OCI-LY3 (cell line): Measurements from ENCODE around the gene NEDD8.

Experiments used
- H2AFZ ChIP-seq: fragments of 200-600, 300-600 bp; shearing (Covaris generic); 2 replicates; pipeline ENCODE4 v1.6.0; 2014; ENCODE audit warnings: antibody characterized with exemption, low read depth, low read length
- H3K27ac ChIP-seq: fragments of 200-600, 300-600 bp; sonication (generic); 2 replicates; pipeline ENCODE4 v1.5.1; 2014; ENCODE audit warnings: mild to moderate bottlenecking, low read length, moderate library complexity, mixed read lengths
- H3K27me3 ChIP-seq: fragments of 200-600, 300-600 bp; sonication (generic); 2 replicates; pipeline ENCODE4 v1.6.1; 2014; ENCODE audit warnings: low read depth, low read length, mixed read lengths
- H3K36me3 ChIP-seq: fragments of 200-600, 300-600 bp; sonication (generic); replicated peaks from 2 replicates; pipeline ENCODE3; 2014; ENCODE audit warnings: low read depth, low read length, mixed read lengths
- H3K4me1 ChIP-seq: fragments of 300-600, 200-600 bp; sonication (generic); 2 replicates; pipeline ENCODE4 v1.6.1; 2014; ENCODE audit warnings: low read length, mixed read lengths
- H3K4me2 ChIP-seq: fragments of 200-600, 300-600 bp; sonication (generic); 2 replicates; pipeline ENCODE4 v1.6.1; 2014; ENCODE audit warnings: low read length, mixed read lengths
- H3K4me3 ChIP-seq: fragments of 300-600, 200-600 bp; sonication (generic); 2 replicates; pipeline ENCODE4 v1.5.1; 2014; ENCODE audit warnings: antibody characterized with exemption, mild to moderate bottlenecking, low read length, moderate library complexity
- H3K79me2 ChIP-seq: fragments of 300-600, 200-600 bp; shearing (Covaris generic); 2 replicates; pipeline ENCODE4 v1.6.1; 2014; ENCODE audit warnings: mild to moderate bottlenecking, low read length, mixed read lengths
- H3K9ac ChIP-seq: fragments of 300-600, 200-600 bp; shearing (Covaris generic); 2 replicates; pipeline ENCODE4 v1.6.0; 2014; ENCODE audit warnings: mild to moderate bottlenecking, low read length, moderate library complexity
- H3K9me3 ChIP-seq: fragments of 200-600, 300-600 bp; shearing (Covaris generic); 2 replicates; pipeline ENCODE4 v1.6.1; 2014; ENCODE audit warnings: low read length, mixed read lengths; ENCODE audit not compliant: insufficient read depth
- H4K20me1 ChIP-seq: fragments of 200-600, 300-600 bp; sonication (generic); 2 replicates; pipeline ENCODE4 v1.6.1; 2016; ENCODE audit warnings: low read length, mixed read lengths; ENCODE audit not compliant: insufficient read depth
- CTCF ChIP-seq: fragments of 200-600, 300-600 bp; sonication (generic); IDR thresholded peaks from 2 replicates; pipeline ENCODE4 v1.5.1; 2014; ENCODE audit warnings: antibody characterized with exemption, low read length, low read depth
- EZH2phosphoT487 ChIP-seq: fragments of 200-600 bp; shearing (Covaris generic); IDR thresholded peaks from 2 replicates; pipeline ENCODE4 v1.6.1; 2018; ENCODE audit warnings: antibody characterized with exemption, mixed run types, low read depth

Gene NEDD8

GRCh38 chr14:24267516-24267915, 35.3 kb upstream of the NEDD8 start:
- no peak overlapping the region for H3K4me3 ChIP-seq
- H2AFZ ChIP-seq: no peak overlapping the region
- H3K27ac ChIP-seq: no peak overlapping the region
- H3K27me3 ChIP-seq: no peaks in the 10 kb centered on the region
- no peaks in the 10 kb centered on the region for H3K79me2 ChIP-seq
- no peak overlapping the region for H3K9ac ChIP-seq
- TF ChIP-seq CTCF (no peak), EZH2phosphoT487 (no peak)
- H3K36me3 ChIP-seq: peaks cover 2% of the 10 kb centered on the region
- H4K20me1 ChIP-seq: no peaks in the 10 kb centered on the region
- H3K4me1 ChIP-seq: peaks cover 14% of the 10 kb centered on the region
- no peak overlapping the region for H3K4me2 ChIP-seq
- H3K9me3 ChIP-seq: no peaks in the 10 kb centered on the region

- Histone ChIP-seq H3K4me2 (no peak overlapping the region), H3K9ac (no peak overlapping the region), H3K4me3 (no peak overlapping the region), H3K9me3 (no peaks in the 10 kb centered on the region), H4K20me1 (no peaks in the 10 kb centered on the region), H3K79me2 (no peaks in the 10 kb centered on the region), H3K27me3 (no peaks in the 10 kb centered on the region), H3K4me1 (peaks cover 5% of the 10 kb centered on the region), H2AFZ (no peak overlapping the region), H3K27ac (no peak overlapping the region), H3K36me3 (peaks cover 2% of the 10 kb centered on the region)
- TF ChIP-seq EZH2phosphoT487 (no peak), CTCF (no peak)
Measured at GRCh38 chr14:24266344-24267244, 34.4 kb upstream of the NEDD8 start.

GRCh38 chr14:24264298-24264697, 32.1 kb upstream of the NEDD8 start:
- Histone ChIP-seq H2AFZ (no peak overlapping the region), H3K79me2 (no peaks in the 10 kb centered on the region), H4K20me1 (no peaks in the 10 kb centered on the region), H3K36me3 (peaks cover 2% of the 10 kb centered on the region), H3K4me2 (no peak overlapping the region), H3K27me3 (no peaks in the 10 kb centered on the region), H3K9ac (no peak overlapping the region), H3K4me1 (no peaks in the 10 kb centered on the region), H3K27ac (no peak overlapping the region), H3K9me3 (no peaks in the 10 kb centered on the region), H3K4me3 (no peak overlapping the region)
- no peak for TF ChIP-seq EZH2phosphoT487
- TF ChIP-seq CTCF: no peak

- no peak overlapping the region for H3K27ac ChIP-seq
- H3K9me3 ChIP-seq: no peaks in the 10 kb centered on the region
- no peak overlapping the region for H3K4me3 ChIP-seq
- H3K9ac ChIP-seq: no peak overlapping the region
- H3K27me3 ChIP-seq: no peaks in the 10 kb centered on the region
- no peaks in the 10 kb centered on the region for H3K4me1 ChIP-seq
- H4K20me1 ChIP-seq: no peaks in the 10 kb centered on the region
- H3K79me2 ChIP-seq: no peaks in the 10 kb centered on the region
- H3K4me2 ChIP-seq: no peak overlapping the region
- no peak for TF ChIP-seq EZH2phosphoT487
- no peak for TF ChIP-seq CTCF
- H2AFZ ChIP-seq: no peak overlapping the region
- peaks cover 2% of the 10 kb centered on the region for H3K36me3 ChIP-seq
Measured at GRCh38 chr14:24263848-24264247, 31.7 kb upstream of the NEDD8 start.
